GM20431 (cell line): Measurements from ENCODE around the gene UQCC5.
"Not testable (repeated sequence)": the region's sequence is repeated elsewhere in the genome, so short reads cannot be mapped to it uniquely, and the experiment has no call there.

Source experiments
- in situ Hi-C: fragments of 300-500 bp; cut with MseI, MboI; formaldehyde crosslinking; loops from one replicate; pipeline ENCODE4 v1.15.0; 2020; ENCODE audit warnings: low sequenced_read_pairs; ENCODE audit not compliant: unreplicated experiment

UQCC5 gene

DNA sequence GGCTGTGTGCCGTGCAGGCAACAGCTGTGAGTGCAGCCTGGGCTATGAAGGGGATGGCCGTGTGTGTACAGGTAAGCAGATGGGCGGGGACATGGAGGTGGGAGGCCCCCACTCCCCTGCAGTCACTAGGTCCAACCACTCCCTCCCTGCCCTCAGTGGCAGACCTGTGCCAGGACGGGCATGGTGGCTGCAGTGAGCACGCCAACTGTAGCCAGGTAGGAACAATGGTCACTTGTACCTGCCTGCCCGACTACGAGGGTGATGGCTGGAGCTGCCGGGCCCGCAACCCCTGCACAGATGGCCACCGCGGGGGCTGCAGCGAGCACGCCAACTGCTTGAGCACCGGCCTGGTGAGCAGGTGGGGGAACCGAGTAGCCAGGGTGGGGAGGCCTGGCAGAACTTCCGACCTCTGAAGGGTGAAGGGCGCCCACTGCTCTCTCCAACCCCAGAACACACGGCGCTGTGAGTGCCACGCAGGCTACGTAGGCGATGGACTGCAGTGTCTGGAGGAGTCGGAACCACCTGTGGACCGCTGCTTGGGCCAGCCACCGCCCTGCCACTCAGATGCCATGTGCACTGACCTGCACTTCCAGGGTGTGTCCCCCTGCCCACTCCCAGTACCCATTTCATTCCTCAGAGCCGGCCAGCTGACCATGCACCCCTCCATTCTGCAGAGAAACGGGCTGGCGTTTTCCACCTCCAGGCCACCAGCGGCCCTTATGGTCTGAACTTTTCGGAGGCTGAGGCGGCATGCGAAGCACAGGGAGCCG lies 14.3 kb upstream of the UQCC5 start:
- in situ Hi-C loops: no loop called here

GRCh38 chr3:52522651-52523251 lies 13.7 kb upstream of the UQCC5 start:
- in situ Hi-C loops: no loop called here

GRCh38 chr3:52523386-52524257 lies 12.8 kb upstream of the UQCC5 start:
- in situ Hi-C loops: no loop called here

DNA sequence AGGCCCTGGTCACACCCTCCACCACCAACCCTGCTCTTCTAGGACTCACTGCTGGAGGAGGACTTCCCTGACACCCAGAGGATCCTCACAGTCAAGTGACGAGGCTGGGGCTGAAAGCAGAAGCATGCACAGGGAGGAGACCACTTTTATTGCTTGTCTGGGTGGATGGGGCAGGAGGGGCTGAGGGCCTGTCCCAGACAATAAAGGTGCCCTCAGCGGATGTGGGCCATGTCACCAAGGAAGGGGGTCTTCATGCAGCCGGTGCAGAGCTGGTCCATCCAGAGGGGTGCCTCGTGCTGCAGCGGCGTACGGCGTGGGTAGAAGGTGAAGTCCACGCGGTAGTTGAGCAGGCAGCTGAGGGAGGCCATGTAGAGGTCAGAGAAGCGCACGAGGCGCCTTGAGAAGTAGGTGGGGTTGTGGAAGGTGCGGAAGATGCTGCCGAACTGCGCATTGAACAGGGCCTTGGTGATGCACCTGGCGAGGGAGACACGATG lies 12.1 kb upstream of the UQCC5 start:
- in situ Hi-C loops: no loop called here

- in situ Hi-C loops: no loop called here
Observed at GRCh38 chr3:52524752-52525679, 11.4 kb upstream of the UQCC5 start.

GRCh38 chr3:52525680-52526561 lies 10.5 kb upstream of the UQCC5 start:
- in situ Hi-C loops: no loop called here

- in situ Hi-C loops: not testable (repeated sequence)
Observed at GRCh38 chr3:52526671-52527038, 9.8 kb upstream of the UQCC5 start.

- in situ Hi-C loops: no loop called here
Observed at GRCh38 chr3:52527039-52527731, 9.2 kb upstream of the UQCC5 start.

DNA sequence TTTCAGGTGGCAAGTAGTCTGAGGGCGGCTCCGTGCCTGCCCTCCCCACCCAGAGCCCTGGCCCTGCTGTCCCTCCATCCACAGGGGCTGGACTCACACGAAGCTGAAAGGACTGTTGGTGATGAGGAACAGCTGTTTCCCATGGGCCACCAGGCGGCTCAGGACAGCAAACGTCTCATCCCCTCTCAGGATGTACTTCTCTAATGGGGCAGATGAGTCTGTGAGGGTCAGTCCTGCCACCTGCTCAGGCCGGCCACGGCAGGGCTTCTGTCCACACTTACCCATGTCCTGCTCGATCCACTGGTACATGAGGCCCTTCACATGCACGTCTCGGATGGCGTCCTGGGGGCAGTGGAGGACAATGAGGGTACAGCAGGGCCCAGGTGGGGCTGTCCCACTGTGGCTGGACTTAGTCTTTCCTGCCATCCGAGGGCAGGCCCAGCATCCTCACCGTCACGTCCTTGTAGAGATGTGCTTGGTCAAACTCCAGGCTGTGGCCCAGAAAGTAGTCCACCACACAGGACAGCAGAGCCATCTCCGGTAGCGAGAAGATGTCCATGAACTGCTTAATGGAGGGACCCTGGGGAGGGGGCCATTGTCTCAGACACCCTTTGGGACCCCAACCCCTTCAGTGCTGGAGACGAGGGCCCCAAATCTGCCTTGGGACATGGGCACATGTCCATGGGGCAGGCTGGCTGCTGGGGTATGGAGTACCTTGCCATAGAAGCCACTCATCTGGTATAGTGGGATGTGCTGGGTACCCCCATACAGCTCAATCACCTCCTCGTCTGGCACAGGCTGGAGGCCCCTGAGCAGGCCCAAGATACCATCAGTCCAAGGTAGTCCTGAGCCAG lies 8.4 kb upstream of the UQCC5 start:
- in situ Hi-C loops: no loop called here

GRCh38 chr3:52528586-52529375 lies 7.6 kb upstream of the UQCC5 start:
- in situ Hi-C loops: no loop called here

DNA sequence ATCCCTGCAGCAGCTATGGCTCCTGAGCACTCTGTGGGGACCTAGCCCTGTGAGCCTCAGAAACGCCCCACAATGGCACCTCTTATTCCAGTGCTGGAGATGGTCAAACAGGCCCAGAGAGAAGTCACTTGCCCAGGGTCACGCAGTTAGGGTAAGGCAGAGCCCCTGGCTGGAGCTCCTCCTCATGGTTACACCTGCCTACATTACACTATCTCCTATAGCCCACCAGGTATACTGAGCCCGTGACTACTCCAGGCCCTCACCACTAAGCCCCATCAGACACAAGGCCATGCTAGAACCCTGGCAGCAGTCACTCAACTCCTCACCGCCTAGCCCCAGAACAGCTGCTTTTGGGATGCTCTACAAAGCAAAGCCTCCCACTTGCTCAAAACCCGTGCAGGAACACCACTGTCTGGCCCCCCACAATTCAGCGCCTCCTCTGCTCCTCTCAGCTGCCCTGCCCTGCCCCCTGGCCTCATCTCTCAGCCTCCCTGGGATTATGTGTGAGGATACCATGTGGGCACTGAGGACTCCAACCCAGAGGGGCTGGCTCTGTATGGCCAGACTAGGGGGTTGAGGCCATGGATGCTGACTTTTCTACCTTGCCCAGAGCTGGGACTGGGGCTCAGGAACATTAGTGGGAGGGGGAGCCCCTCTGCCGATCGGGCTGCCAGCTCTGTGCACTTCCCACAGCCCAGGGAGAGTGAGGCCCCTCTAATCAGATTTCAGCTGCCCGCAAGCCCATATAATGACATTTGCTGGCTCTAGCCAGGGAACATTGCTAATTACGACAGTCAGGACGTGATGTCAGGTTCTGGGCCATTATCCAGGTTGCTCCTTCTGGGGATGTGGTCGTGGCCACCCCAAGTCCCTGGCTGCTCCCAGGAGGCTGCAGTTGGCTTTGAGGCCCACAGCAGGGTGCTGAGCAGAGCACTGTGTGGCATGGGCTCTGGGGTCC lies 6.8 kb upstream of the UQCC5 start:
- in situ Hi-C loops: no loop called here

DNA sequence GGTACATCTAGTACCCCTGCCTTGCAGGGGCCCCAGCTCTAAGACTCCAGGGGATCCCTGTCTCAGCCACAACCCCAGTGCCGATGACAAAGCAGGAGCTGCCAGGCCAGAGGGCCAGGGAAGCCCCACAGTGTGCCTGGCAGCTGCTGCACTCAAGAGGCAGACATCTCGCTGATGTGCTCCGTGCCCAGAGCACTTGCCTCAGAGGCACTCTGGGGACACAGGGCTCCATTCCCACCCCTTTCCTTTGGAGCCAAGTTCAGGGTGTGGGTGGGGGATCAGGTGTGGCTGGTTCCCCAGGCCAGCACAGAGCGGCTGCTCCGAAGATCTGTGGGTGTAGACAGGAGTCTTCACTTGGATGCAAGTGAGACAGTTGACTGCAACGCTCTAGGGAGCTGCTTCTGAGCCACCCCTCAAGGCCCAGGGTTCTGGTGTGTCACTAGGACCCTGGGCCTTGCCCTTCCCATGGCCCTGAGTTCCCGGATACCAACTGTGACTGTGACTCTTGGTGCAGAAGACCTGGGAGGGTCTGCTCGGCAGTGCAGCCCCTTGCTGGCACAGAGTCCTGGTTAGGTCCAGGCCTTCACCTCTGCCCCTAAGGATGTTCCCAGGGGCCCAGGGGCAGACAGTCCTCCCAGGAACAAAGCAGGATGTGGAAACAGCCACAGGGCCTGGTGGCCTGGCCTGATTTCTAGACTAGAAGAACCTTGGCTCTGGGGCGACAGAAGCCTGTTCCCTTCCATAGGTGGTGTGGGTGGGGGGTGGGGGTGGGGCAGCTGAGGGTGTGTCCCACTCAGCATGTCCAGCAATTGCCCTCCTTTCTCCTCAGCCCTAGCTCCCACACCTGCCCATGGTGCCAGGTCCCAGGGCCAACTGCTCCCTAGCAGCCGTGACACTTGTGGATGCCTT lies 5.2 kb upstream of the UQCC5 start:
- in situ Hi-C loops: no loop called here

DNA sequence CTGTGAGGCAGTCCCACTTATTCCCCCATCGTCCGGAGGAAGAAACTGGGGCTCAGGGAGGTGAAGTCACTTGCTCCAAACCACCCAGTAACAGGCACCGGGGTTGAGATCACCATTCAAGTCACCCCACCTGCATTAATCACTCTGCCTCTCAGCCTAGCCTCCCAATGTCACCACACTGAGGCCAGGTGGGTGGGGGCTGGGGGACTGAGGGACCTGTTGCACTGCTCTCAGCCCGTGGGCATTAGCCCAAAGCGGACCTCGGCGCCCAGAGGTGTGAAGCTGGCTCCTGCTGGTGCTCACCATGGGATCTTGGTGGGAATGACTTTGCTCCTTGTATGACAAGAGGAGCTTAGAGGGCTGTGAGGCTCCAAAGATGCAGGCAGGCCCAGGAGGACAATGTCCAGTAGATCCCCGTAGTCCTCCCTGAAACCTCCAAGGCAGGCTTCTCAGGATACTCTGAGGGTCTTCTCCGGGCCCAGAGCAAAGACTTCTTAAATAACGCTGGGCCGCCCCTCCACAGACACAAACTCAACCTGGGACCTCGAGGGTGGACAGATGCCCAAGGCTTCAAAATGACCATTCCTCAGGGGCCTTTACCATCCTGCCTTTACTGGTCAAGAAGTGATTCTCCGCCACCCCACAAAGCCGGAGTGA lies 4.4 kb upstream of the UQCC5 start:
- in situ Hi-C loops: no loop called here

DNA sequence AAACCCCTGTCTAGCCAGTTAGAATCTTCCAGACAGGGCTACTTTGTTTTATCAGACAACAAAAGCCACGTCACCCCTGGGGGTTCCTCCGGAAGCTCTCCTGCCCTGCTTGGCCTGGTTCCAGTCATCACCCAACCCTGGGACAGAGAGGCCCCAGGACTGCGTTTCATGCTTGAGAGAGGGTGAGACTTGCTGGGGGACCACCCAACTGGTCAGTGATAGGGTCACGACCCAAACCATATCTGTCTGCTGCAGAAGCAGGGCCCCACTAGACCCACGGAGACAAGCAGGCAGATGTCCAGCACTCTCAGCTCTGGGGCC lies 3.9 kb upstream of the UQCC5 start:
- in situ Hi-C loops: no loop called here
